A549 (cell line): ENCODE measurements around the gene ECPAS.

ENCODE experiments used
- CEBPB ChIP-seq, 2 experiments: fragments of >200 bp in 1 of 2; sonication (Bioruptor Twin) in 1 of 2; formaldehyde crosslinking in 1 of 2; IDR thresholded peaks; 2 replicates each; pipeline ENCODE4 v1.6.1; 2012 to 2016
- CHD4 ChIP-seq: fragments of 200-600 bp; sonication (generic); IDR thresholded peaks from 2 replicates; pipeline ENCODE4 v1.6.1; 2016; ENCODE audit warnings: antibody characterized with exemption, mild to moderate bottlenecking, borderline replicate concordance
- EP300 ChIP-seq, 2 experiments: fragments of >200 bp; sonication (Bioruptor Twin); formaldehyde crosslinking; IDR thresholded peaks; 2 replicates in 1 of 2; 3 replicates in 1 of 2; pipeline ENCODE4 v1.6.1; 2016 to 2017
- HDAC2 ChIP-seq: fragments of 200-600 bp; sonication (generic); IDR thresholded peaks from 2 replicates; pipeline ENCODE4 v1.6.1; 2016
- HOXA7 ChIP-seq: fragments of 250-450 bp; sonication (Bioruptor Pico); IDR thresholded peaks from 2 replicates; pipeline ENCODE4 v1.5.0; 2020; ENCODE audit warnings: mild to moderate bottlenecking, moderate library complexity
- JUN ChIP-seq, 2 experiments: fragments of >200 bp; sonication (Bioruptor Twin); formaldehyde crosslinking; IDR thresholded peaks; 2 replicates in 1 of 2; 3 replicates in 1 of 2; pipeline ENCODE4 v1.6.1; 2016 to 2017
- JUNB ChIP-seq: fragments of >200 bp; sonication (Bioruptor Twin); formaldehyde crosslinking; IDR thresholded peaks from 2 replicates; pipeline ENCODE4 v1.6.1; 2016
- KDM1A ChIP-seq: fragments of 200-600 bp; sonication (generic); IDR thresholded peaks from 2 replicates; pipeline ENCODE4 v1.6.1; 2016; ENCODE audit warnings: low read depth, mild to moderate bottlenecking
- POLR2A ChIP-seq: IDR thresholded peaks from 2 replicates; pipeline ENCODE4 v1.6.1; 2012; ENCODE audit warnings: mild to moderate bottlenecking, low read length
- ZC3H11A ChIP-seq: fragments of 450-650 bp; IDR thresholded peaks from 2 replicates; pipeline ENCODE4 v1.6.1; 2014; ENCODE audit warnings: antibody characterized with exemption, mild to moderate bottlenecking
- TF ChIP-seq, protein P1 (sequence below): fragments of >200 bp; sonication (Bioruptor Twin); formaldehyde crosslinking; IDR thresholded peaks from 3 replicates; pipeline ENCODE4 v1.5.1; 2016
- TF ChIP-seq, protein P2 (sequence below): fragments of 450-650 bp; IDR thresholded peaks from 2 replicates; pipeline ENCODE4 v1.6.1; 2014; ENCODE audit warnings: antibody characterized with exemption
- TF ChIP-seq, protein P3 (sequence below): IDR thresholded peaks from 2 replicates; pipeline ENCODE4 v1.6.1; 2012
- TF ChIP-seq, protein P4 (sequence below): fragments of 150-350 bp; IDR thresholded peaks from 2 replicates; pipeline ENCODE4 v1.6.1; 2014; ENCODE audit warnings: low read depth, mild to moderate bottlenecking, low read length

DNA sequence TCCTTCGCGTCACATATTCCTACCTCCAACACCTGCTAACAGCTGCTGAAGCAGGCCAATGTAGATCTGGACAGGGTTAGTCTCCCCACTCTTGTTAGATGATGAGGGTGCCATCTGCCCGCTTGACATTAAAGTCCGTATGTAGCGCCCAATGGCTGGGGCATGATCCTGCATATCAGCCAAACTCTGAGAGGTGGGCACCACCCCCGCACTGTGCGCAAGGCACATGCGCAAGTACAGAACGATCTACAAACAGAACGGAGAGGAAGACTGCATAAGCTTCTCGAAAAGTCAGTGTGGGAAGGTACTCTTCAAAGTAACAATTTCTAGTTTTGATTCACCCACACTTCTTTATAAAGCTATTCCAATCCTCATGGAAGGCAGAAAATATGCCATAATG is 69.8 kb downstream of the ECPAS start:
- TF ChIP-seq, protein P1, sequence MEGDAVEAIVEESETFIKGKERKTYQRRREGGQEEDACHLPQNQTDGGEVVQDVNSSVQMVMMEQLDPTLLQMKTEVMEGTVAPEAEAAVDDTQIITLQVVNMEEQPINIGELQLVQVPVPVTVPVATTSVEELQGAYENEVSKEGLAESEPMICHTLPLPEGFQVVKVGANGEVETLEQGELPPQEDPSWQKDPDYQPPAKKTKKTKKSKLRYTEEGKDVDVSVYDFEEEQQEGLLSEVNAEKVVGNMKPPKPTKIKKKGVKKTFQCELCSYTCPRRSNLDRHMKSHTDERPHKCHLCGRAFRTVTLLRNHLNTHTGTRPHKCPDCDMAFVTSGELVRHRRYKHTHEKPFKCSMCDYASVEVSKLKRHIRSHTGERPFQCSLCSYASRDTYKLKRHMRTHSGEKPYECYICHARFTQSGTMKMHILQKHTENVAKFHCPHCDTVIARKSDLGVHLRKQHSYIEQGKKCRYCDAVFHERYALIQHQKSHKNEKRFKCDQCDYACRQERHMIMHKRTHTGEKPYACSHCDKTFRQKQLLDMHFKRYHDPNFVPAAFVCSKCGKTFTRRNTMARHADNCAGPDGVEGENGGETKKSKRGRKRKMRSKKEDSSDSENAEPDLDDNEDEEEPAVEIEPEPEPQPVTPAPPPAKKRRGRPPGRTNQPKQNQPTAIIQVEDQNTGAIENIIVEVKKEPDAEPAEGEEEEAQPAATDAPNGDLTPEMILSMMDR, result no peak
- no peak for TF ChIP-seq CEBPB (IDR thresholded peaks at IDR 0.05)
- no peak for TF ChIP-seq JUNB
- TF ChIP-seq, protein P2, sequence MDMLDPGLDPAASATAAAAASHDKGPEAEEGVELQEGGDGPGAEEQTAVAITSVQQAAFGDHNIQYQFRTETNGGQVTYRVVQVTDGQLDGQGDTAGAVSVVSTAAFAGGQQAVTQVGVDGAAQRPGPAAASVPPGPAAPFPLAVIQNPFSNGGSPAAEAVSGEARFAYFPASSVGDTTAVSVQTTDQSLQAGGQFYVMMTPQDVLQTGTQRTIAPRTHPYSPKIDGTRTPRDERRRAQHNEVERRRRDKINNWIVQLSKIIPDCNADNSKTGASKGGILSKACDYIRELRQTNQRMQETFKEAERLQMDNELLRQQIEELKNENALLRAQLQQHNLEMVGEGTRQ, result no peak
- TF ChIP-seq, protein P3, sequence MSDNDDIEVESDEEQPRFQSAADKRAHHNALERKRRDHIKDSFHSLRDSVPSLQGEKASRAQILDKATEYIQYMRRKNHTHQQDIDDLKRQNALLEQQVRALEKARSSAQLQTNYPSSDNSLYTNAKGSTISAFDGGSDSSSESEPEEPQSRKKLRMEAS, result no peak
- no peak for TF ChIP-seq CHD4
- no peak for TF ChIP-seq EP300 (IDR thresholded peaks at IDR 0.05)
- no peak for TF ChIP-seq POLR2A
- TF ChIP-seq HOXA7 (CRISPR knock-in tag), result no peak
- TF ChIP-seq ZC3H11A, result no peak
- no peak for TF ChIP-seq HDAC2
- TF ChIP-seq KDM1A, result no peak
- no peak for TF ChIP-seq JUN (IDR thresholded peaks at IDR 0.05)
- TF ChIP-seq, protein P4, sequence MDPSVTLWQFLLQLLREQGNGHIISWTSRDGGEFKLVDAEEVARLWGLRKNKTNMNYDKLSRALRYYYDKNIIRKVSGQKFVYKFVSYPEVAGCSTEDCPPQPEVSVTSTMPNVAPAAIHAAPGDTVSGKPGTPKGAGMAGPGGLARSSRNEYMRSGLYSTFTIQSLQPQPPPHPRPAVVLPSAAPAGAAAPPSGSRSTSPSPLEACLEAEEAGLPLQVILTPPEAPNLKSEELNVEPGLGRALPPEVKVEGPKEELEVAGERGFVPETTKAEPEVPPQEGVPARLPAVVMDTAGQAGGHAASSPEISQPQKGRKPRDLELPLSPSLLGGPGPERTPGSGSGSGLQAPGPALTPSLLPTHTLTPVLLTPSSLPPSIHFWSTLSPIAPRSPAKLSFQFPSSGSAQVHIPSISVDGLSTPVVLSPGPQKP, result no peak
